GM21619 (cell line): Measurements from ENCODE around the gene MED8.

Experiments used
- ATAC-seq: cut with Tn5 transposase; IDR thresholded peaks from one replicate; pipeline ENCODE4 v1.9.1; 2021; ENCODE audit not compliant: unreplicated experiment

Gene MED8

DNA sequence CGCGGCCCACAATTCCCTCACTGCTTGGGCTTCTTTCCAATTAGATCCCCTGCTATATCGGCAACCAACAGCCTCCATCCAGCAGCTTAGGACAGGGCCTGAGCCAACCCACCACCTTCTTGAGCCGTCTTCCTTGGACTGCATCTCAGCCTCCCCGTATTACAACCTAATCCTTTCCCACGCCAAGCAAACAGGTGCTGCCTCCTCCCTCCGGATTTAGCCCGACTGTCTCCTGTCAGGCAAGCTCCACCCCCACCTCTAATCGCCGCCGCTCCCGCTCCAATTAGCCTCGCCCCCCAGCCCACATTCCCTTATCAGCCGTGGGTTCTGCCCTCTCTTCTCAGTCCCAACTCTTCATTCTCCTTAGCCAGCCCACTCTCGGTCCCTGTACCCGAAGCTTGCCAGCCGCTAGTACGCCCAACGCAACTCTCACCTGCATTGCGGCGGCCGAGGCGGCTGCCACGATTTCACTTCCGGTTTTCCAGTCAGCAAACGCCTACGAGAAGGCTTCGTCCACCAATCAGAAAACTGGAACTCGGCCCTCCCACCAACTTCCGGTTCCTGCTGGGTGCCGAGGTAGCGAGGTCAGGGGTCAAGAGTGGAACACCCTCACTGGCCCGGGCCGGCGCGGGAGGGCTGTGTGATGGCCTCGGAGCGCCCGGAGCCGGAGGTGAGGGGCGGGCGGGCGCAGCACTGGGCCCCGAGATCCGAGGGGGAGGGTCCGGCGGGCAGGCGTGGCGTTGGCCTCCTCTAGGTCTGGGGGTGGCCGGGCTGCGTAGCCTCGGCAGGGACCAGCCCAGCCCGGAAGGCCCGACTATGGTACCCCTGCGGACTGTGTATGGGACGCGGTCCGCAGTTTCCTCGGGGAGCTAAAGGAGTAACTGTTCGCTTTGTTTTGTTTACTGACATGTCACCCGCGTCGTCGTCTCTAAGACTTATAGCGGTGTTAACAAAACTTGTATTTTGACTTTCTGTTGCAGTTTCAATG is at the start of gene MED8, which contains the start of gene SZT2:
Gene MED8 (minus strand): TSS at position 475 of the 988 bp plus-strand sequence. CDS start 36 bp downstream, at position 439.
Gene SZT2 (plus strand): TSS at position 574 of the 988 bp plus-strand sequence. CDS start 70 bp downstream, at position 644.
- peak; percentile 83 for ATAC-seq

GRCh38 chr1:43438953-43439581 is 49.5 kb upstream of the MED8 start:
- ATAC-seq: no peak

GRCh38 chr1:43438576-43438952 is 49.0 kb upstream of the MED8 start:
- ATAC-seq: no peak

DNA sequence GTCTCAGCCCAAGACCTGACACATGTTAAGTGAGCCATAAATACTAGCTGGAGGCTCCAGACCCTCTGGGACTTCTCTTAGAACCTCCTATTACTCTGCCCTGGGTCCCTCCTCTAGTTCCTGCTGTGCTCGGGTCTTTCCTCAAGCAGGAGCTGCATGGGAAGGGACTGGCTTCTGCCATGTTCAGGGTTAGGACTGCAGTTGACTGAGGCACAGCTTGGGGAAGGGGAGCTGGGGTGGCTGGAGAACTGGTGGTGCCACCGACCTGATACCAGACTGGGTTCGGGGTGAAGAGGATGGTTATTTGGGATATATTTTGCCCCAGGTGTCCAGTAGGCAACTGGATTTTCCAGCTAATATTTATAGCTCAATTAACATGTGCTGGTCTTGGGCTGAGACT is 48.4 kb upstream of the MED8 start:
- no peak for ATAC-seq

GRCh38 chr1:43437031-43437973 is 47.7 kb upstream of the MED8 start:
- no peak for ATAC-seq

DNA sequence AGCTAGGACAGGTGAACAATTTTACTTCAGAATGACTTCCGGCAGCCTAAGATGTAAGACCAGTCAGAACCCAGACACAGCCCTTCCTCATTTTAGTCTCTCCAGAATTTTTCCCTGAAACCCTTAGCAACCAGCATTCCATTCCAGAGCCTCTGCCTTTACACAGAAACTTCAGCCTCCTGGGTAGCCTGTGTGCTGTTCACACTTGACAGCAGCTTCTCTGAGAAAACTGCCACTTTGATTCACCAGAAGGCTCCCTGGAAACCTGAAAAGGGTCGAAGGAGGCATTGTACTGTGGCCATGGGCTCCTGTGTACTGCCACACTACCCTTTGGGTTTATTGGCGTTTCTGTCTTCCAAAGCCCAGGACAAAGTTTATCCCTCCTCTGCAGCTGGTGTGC is 46.8 kb upstream of the MED8 start:
- no peak for ATAC-seq

DNA sequence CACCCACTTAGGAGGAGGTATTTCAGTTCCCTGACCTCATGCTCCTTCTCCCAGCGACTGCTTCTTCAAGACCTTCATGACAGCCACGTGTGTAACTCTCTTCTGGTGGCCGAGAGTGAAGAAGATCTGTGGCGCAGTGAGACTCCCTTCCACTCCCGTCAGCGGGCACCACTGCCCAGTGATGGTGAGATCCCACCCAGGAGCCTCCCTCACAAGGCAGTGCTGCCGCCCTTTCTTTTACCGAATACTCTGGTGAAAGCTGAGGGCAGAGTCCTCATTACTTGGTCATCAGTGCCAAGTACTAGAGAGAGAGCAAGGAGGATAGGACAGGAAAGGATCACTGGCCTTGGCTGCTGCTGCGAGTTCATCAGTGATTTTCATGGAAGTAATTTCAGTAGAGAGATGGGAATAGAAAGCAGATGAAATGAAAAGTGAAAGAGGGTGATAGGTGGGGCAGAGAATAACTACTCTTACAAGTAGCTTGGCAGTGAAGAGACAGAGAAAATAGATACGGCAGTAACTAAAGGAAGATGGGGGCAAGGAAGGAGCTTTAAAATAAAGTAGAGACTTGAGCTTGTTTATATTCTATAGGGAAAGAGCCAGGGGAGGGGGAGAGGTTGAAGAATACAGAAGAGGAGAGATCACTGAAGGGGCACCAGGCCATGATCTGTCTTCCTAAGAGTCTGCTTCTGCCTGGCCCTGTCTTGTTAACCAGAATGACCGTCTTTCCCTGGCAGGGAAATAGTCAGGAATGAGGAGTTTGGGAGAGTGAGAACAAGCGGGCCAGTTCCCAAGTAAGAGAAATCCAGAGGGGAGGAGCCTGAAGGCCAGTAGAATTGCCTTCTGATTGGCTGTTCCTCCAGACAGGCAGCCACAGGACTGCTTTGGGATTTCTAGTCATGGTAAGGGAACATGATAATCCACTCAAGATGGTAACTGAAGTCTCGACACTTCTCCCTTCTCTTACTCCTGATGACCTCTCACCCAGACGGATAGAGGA is 45.8 kb upstream of the MED8 start:
- no peak for ATAC-seq

DNA sequence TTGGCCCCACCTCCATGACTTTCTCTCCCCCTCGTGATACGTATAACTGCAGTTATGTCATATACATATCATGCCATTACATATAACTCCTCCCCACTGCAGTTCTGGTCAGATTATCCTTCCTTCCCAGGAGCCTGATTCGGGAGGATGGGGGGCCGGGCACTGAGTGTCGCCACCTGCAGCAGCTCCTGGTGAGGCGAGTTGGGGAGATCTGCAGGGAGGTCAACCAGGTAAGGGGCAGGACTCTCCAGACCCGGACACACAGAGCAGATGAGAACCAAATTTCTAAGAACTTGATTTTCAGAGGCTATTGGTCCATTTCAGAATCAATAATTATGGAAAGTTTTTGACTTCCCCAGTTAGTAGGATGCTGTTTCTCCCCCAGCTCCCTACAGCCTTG is 44.7 kb upstream of the MED8 start:
- no peak for ATAC-seq

GRCh38 chr1:43432907-43433306 is 43.3 kb upstream of the MED8 start:
- ATAC-seq: no peak

- no peak for ATAC-seq
These were observed 42.7 kb upstream of the MED8 start for GRCh38 chr1:43432171-43432860.

GRCh38 chr1:43431676-43432075 is 42.1 kb upstream of the MED8 start:
- no peak for ATAC-seq

DNA sequence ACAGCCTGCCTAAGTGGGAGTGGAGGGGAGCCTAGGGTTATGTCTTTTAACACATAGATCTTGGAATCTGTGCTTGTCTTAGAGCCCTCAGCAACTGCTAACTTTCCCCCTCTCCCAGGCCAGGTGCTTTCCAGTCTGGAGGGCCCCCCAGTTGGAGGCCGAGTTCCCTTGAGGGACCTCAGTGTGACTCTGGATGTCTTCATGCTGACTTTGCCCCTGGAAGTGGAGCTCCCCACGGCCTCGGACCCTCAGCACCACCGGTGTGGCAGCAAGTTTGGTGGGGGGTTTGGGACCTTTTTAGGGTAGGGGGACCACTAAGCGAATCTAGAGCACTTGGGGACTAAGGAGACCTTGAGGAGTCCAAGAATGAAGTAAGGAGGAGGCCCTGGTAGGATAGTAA is 41.2 kb upstream of the MED8 start:
- ATAC-seq: no peak

GRCh38 chr1:43427941-43428340 is 38.3 kb upstream of the MED8 start:
- ATAC-seq: no peak

DNA sequence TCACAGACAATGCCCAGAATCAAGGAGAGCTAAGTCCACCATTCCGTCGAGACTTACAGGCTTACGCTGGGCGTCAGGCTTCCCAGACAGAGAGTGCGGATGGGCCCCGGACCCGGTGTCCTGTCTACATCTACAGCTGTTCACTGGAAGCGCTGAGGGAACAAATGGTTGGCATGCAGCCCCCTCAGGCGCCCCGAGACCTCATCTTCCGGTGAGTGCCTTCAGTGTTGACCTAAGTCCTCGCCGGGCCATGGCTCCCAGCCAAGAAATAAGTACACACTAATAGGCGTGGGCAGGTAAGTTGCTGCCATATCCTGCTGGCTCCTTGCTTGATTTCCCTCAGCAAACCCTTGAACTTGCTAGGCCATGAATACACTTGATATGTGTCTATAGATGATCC is 37.9 kb upstream of the MED8 start:
- no peak for ATAC-seq

GRCh38 chr1:43426221-43426620 is 36.6 kb upstream of the MED8 start:
- ATAC-seq: no peak

- no peak for ATAC-seq
These were observed 35.4 kb upstream of the MED8 start for GRCh38 chr1:43425045-43425444.

DNA sequence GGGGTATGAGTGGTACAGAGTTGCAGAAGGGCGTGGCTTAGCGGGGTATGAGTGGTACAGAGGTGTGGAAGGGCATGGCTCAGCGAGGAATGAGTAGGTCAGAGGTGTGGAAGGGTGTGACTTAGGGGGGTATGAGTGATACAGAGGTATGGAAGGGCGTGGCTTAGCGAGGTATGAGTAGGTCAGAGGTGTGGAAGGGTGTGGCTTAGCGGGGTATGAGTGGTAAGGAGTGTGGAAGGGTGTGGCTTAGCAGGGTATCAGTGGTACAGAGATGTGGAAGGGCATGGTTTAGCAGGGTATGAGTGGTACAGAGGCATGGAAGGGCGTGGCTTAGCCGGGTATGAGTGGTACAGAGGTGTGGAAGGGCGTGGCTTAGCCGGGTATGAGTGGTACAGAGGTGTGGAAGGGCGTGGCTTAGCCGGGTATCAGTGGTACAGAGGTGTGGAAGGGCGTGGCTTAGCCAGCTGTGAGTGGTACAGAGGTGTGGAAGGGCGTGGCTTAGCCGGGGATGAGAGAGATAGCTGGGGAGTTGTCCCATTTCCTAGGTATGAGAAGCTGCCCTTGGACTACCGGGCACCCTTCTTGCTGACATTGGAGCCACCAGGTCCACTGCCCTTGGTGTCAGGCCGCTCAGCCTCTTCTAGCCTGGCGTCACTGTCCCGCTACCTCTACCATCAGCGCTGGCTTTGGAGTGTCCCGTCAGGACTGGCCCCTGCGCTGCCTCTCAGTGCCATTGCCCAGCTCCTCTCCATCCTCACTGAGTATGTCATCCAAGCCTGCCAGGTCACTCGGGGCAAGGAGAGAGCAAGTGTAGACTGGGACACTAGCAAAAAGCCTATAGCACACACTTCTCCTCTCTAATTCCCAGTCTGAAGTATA is 34.3 kb upstream of the MED8 start:
- no peak for ATAC-seq

DNA sequence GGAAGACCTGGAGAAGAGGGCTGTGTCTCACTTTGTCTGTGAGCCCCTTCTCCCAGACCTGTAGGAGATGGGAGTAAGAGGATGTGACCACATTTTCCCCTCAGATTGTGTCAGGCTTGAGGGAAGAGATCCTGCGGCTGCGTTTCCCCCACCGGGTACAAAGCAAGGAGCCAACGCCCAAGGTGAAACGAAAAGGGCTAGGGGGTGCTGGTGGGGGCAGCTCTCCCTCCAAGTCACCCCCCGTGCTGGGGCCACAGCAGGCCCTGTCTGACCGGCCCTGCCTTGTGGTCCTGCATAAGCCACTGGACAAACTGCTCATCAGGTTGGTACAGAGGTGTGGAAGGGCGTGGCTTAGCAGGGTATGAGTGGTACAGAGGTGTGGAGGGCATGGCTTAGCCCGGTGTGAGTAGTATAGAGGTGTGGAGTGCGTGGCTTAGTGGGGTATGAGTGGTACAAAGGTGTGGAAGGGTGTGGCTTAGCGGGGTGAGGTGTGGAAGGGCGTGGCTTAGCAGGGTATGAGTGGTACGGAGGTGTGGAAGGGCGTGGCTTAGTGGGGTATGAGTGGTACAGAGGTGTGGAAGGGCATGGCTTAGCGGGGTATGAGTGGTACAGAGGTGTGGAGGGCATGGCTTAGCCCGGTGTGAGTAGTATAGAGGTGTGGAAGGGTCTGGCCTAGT is 33.5 kb upstream of the MED8 start:
- no peak for ATAC-seq
